ENCODE results near the gene COPG1. TPM values are rescaled to one million over a fixed set of nuclear protein-coding genes. Genes with fewer than 3 reads are reported as not detected.

COPG1 gene
- total and polyA plus RNA-seq, 10 of the 15 experiments (the other 5 are each of a cell fraction or from before 2014, with no cell fraction given): 54.8 to 143 (median 91.2) TPM

- TF ChIP-seq CEBPZ (IDR thresholded peaks at IDR 0.05; ENCODE audit: low read depth, low read length): no peak
- TF ChIP-seq MLLT1 (IDR thresholded peaks at IDR 0.05): peak; percentile 55; the same call in 1 of the 2 replicates
- TF ChIP-seq PBX3 (IDR thresholded peaks at IDR 0.05; ENCODE audit: insufficient replicate concordance, low read depth, low read length): no peak
- TF ChIP-seq MYC (IDR thresholded peaks at IDR 0.05; ENCODE audit: insufficient read depth, insufficient read length, insufficient replicate concordance, low read length, severe bottlenecking): no peak
- no peak for TF ChIP-seq RAD21 (IDR thresholded peaks at IDR 0.05; ENCODE audit: insufficient read depth, low read depth, low read length)
- TF ChIP-seq KAT2A (conservative IDR thresholded peaks at IDR 0.05; ENCODE audit: control insufficient read depth, low read depth, low read length): no peak
- TF ChIP-seq NKRF (conservative IDR thresholded peaks at IDR 0.05): no peak
- TF ChIP-seq USF1 (IDR thresholded peaks at IDR 0.05; ENCODE audit: borderline replicate concordance, extremely low read length, insufficient read depth, low read depth, low read length): peak; percentile 26
- TF ChIP-seq CREM (IDR thresholded peaks at IDR 0.05; ENCODE audit: low read depth): no peak
- no peak for TF ChIP-seq MXI1 (IDR thresholded peaks at IDR 0.05; ENCODE audit: low read depth, low read length)
- no peak for TF ChIP-seq ELK1 (IDR thresholded peaks at IDR 0.05; ENCODE audit: low read depth, low read length)
Measured at GRCh38 chr3:129233538-129233937, 15.9 kb upstream of the COPG1 start (continued).
